DND-41 (cell line): ENCODE results near the gene EFNA2.

ENCODE experiments used
- CTCF ChIP-seq: IDR thresholded peaks from 2 replicates; pipeline ENCODE4 v1.5.1; 2012; ENCODE audit warnings: borderline replicate concordance, low read length, moderate library complexity, mild to moderate bottlenecking; ENCODE audit not compliant: poor library complexity, severe bottlenecking; ENCODE audit errors: extremely low read depth
- EZH2 ChIP-seq: IDR thresholded peaks from 3 replicates; pipeline ENCODE4 v1.6.1; 2012; ENCODE audit warnings: borderline replicate concordance, low read depth, mild to moderate bottlenecking, moderate library complexity, low read length, inconsistent platforms; ENCODE audit not compliant: severe bottlenecking

GRCh38 chr19:1350867-1351266 lies 65.2 kb downstream of the EFNA2 start:
- TF ChIP-seq CTCF (no peak), EZH2 (no peak)
